GM12892 (cell line): ENCODE data around the gene CNN1. TPM values are rescaled to one million over a fixed set of nuclear protein-coding genes. Genes with fewer than 3 reads are reported as not detected.

Experiments
- DNase-seq: peaks from one replicate; pipeline ENCODE4 v3.0.0; 2011; ENCODE audit not compliant: insufficient read length
- FAIRE-seq: peaks from 2 replicates; lab custom pipeline; 2011; peaks lifted over from hg19 to GRCh38; lab: Jason Lieb, UNC
- POLR2A ChIP-seq: IDR thresholded peaks from 2 replicates; pipeline ENCODE4 v1.6.1; 2011; ENCODE audit warnings: low read depth, low read length, control low read depth
- POLR2AphosphoS5 ChIP-seq: IDR thresholded peaks from 2 replicates; pipeline ENCODE4 v1.6.1; 2011; ENCODE audit warnings: low read depth, low read length, control low read depth
- TAF1 ChIP-seq: IDR thresholded peaks from 2 replicates; pipeline ENCODE4 v1.6.1; 2011; ENCODE audit warnings: low read depth, mild to moderate bottlenecking, control low read depth, low read length, borderline replicate concordance
- polyA plus RNA-seq: library from polyadenylated mRNA; unstranded; fragments of >200 nt; gene quantifications from one replicate; pipeline ENCODE4 v1.2.1, GENCODE V29; 2012; ENCODE audit warnings: missing spikeins, inconsistent platforms; ENCODE audit not compliant: missing spikeins

Gene CNN1
- polyA plus RNA-seq = not detected

- no peak for DNase-seq
- FAIRE-seq = no peak
- TF ChIP-seq TAF1 (no peak), POLR2A (no peak), POLR2AphosphoS5 (no peak)
Observed at GRCh38 chr19:11538232-11539036, at the start of gene CNN1. Gene CNN1 (plus strand): TSS chr19:11538851. CDS start chr19:11538928, 77 bp downstream.

- no peak for TF ChIP-seq POLR2AphosphoS5
- no peak for TF ChIP-seq TAF1
- TF ChIP-seq POLR2A = no peak
- FAIRE-seq (no peak), DNase-seq (no peak)
Observed at GRCh38 chr19:11489378-11489777, 49.3 kb upstream of the CNN1 start.

- TF ChIP-seq TAF1 (no peak), POLR2AphosphoS5 (no peak), POLR2A (no peak)
- no peak for DNase-seq
- no peak for FAIRE-seq
Observed at GRCh38 chr19:11494634-11495285, 43.9 kb upstream of the CNN1 start.

GRCh38 chr19:11495481-11495880, 43.2 kb upstream of the CNN1 start:
- no peak for DNase-seq
- FAIRE-seq = no peak

GRCh38 chr19:11495885-11496284, 42.8 kb upstream of the CNN1 start:
- no peak for FAIRE-seq
- no peak for DNase-seq
- TF ChIP-seq POLR2A (no peak), TAF1 (no peak), POLR2AphosphoS5 (no peak)

More at GRCh38 chr19:11495481-11495880, 43.2 kb upstream of the CNN1 start:
- TF ChIP-seq POLR2AphosphoS5 (no peak), POLR2A (no peak), TAF1 (no peak)

- TF ChIP-seq TAF1 = no peak
- TF ChIP-seq POLR2A = no peak
- no peak for TF ChIP-seq POLR2AphosphoS5
- FAIRE-seq (no peak), DNase-seq (peak; percentile 75)
Observed at GRCh38 chr19:11496391-11497163, 42.1 kb upstream of the CNN1 start.

- FAIRE-seq = no peak
- TF ChIP-seq POLR2AphosphoS5 = no peak
- DNase-seq = no peak
Observed at GRCh38 chr19:11499220-11499726, 39.4 kb upstream of the CNN1 start.

- no peak for FAIRE-seq
- DNase-seq = no peak
- TF ChIP-seq TAF1 = no peak
Observed at GRCh38 chr19:11499890-11500420, 38.7 kb upstream of the CNN1 start.

- DNase-seq (no peak), FAIRE-seq (no peak)
- TF ChIP-seq POLR2AphosphoS5 (no peak), TAF1 (no peak), POLR2A (no peak)
Observed at GRCh38 chr19:11504502-11505031, 34.1 kb upstream of the CNN1 start.

GRCh38 chr19:11505032-11505503, 33.6 kb upstream of the CNN1 start:
- TF ChIP-seq POLR2A (0 out of 2 replicates have a peak, but pooled peaks have one; percentile 27), POLR2AphosphoS5 (no peak)
- DNase-seq (peak; percentile 99), FAIRE-seq (peak; percentile 98)
